Stomach smooth muscle (tissue), 2 donors: ENCODE results near the gene ATG14.
"Not testable (repeated sequence)": the region's sequence is repeated elsewhere in the genome, so short reads cannot be mapped to it uniquely, and the experiment has no call there.

Experiments used
- H3K27ac ChIP-seq: one replicate; pipeline ENCODE4 v1.7.0; 2013; ENCODE audit warnings: mild to moderate bottlenecking, low read length, inconsistent platforms
- H3K27me3 ChIP-seq, 2 donors: one replicate each; pipeline ENCODE4 v1.7.0; 2013; ENCODE audit warnings: low read length in 2 of 2; ENCODE audit not compliant: insufficient read depth in 2 of 2, control insufficient read depth in 1 of 2
- H3K36me3 ChIP-seq, 2 donors: one replicate each; pipeline ENCODE4 v1.7.0; 2013; ENCODE audit warnings: low read length in 2 of 2; ENCODE audit not compliant: control insufficient read depth in 2 of 2, insufficient read depth in 2 of 2
- H3K4me1 ChIP-seq: one replicate; pipeline ENCODE4 v1.7.0; 2013; ENCODE audit warnings: low read length; ENCODE audit not compliant: control insufficient read depth, insufficient read depth
- H3K4me3 ChIP-seq, 2 donors: one replicate each; pipeline ENCODE4 v1.7.0; 2013; ENCODE audit warnings: low read length in 2 of 2
- H3K9ac ChIP-seq, 2 donors: one replicate each; pipeline ENCODE4 v1.7.0; 2013; ENCODE audit warnings: low read length in 2 of 2, mild to moderate bottlenecking in 1 of 2
- H3K9me3 ChIP-seq, 2 donors: one replicate each; pipeline ENCODE4 v1.7.0; 2013; ENCODE audit warnings: low read length in 2 of 2; ENCODE audit not compliant: control insufficient read depth in 2 of 2
- donor health status: healthy.
- donor health status: Pancreatic carcinoma.

Gene ATG14

DNA sequence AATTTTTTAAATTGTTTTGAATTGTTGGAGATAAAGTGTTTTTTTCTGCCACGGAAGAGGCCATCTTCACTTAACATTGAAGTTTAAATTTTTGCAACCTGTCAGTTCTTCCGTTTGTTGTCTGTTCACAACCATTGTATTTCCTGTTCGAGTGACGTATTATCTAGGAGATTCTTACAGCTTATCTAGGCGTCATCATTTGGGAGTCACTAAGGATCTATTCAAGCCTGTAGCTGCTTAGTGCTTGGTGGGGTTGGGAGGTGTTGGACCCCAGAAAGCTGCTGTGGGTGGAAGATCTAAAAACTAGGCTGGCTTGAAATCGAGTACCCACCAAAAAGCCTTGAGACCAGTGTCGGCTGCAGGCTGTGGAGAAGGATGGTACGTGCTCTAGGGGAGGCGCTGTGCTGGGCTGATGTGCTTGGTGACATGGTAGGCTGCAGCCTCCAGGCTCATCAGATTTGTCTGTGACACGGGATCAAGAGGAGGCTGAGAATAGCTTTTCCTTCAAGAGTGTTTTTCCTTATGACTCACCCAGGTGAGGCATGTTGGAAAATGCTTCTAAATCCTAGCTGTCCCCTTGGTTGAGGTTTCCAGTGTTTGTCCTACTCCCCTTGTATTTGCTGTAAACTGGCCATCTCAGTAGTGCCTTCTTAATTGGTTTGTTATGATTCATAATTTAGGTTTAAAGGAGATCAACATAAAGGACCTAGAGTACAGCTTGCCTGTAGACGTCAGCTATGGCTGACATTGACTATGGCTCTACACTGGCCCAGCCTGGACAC, 57.8 kb downstream of the ATG14 start:
- no peaks in the 10 kb centered on the region for H3K4me1 ChIP-seq
- no peaks in the 10 kb centered on the region for H3K9me3 ChIP-seq
- H3K4me3 ChIP-seq: no peak overlapping the region
- H3K27ac ChIP-seq: no peak overlapping the region
- H3K9ac ChIP-seq: no peak overlapping the region
- no peaks in the 10 kb centered on the region for H3K27me3 ChIP-seq
- H3K36me3 ChIP-seq: peaks cover 14 to 24% of the 10 kb centered on the region in 2 donors

GRCh38 chr14:55352201-55352600, 59.4 kb downstream of the ATG14 start:
- Histone ChIP-seq H3K4me1 (no peaks in the 10 kb centered on the region), H3K9ac (no peak overlapping the region), H3K4me3 (no peak overlapping the region), H3K27me3 (no peaks in the 10 kb centered on the region), H3K27ac (no peak overlapping the region), H3K36me3 (peaks cover 14 to 24% of the 10 kb centered on the region in 2 donors), H3K9me3 (no peaks in the 10 kb centered on the region)

DNA sequence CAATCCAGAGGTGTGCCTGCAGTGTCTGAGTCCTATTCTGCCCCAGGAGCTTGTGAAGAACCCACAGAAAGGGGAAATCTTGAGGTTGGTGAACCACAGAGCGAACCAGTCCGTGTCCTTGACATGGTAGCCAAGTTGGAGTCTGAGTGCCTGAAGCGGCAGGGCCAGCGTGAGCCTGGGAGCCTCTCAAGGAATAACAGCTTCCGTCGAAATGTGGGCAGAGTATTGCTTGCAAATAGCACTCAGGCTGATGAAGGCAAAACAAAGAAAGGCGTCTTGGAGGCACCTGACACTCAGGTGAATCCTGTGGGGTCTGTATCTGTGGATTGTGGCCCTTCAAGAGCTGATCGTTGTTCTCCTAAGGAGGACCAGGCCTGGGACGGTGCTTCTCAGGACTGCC, 60.5 kb downstream of the ATG14 start:
- H3K4me1 ChIP-seq: no peaks in the 10 kb centered on the region
- no peaks in the 10 kb centered on the region for H3K27me3 ChIP-seq
- no peak overlapping the region for H3K9ac ChIP-seq
- H3K27ac ChIP-seq: no peak overlapping the region
- no peaks in the 10 kb centered on the region for H3K9me3 ChIP-seq
- H3K4me3 ChIP-seq: no peak overlapping the region
- H3K36me3 ChIP-seq: peaks cover 14 to 24% of the 10 kb centered on the region in 2 donors

DNA sequence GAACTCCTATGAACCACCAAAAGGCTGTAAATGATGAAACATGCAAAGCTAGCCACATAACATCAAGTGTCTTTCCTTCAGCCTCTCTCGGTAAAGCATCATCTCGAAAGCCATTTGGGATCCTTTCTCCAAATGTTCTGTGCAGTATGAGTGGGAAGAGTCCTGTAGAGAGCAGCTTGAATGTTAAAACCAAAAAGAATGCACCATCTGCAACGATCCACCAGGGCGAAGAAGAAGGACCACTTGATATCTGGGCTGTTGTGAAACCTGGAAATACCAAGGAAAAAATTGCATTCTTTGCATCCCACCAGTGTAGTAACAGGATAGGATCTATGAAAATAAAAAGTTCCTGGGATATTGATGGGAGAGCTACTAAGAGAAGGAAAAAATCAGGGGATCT, 61.2 kb downstream of the ATG14 start:
- no peaks in the 10 kb centered on the region for H3K4me1 ChIP-seq
- H3K36me3 ChIP-seq: peaks cover 14 to 19% of the 10 kb centered on the region in 2 donors
- H3K4me3 ChIP-seq: no peak overlapping the region
- no peak overlapping the region for H3K9ac ChIP-seq
- H3K27ac ChIP-seq: no peak overlapping the region
- H3K9me3 ChIP-seq: no peaks in the 10 kb centered on the region
- H3K27me3 ChIP-seq: no peaks in the 10 kb centered on the region

GRCh38 chr14:55349565-55349964, 62.1 kb downstream of the ATG14 start:
- H3K9me3 ChIP-seq: no peaks in the 10 kb centered on the region
- no peak overlapping the region for H3K4me3 ChIP-seq
- no peaks in the 10 kb centered on the region for H3K27me3 ChIP-seq
- no peak overlapping the region for H3K27ac ChIP-seq
- peaks cover 14 to 18% of the 10 kb centered on the region in 2 donors for H3K36me3 ChIP-seq
- no peak overlapping the region for H3K9ac ChIP-seq
- no peaks in the 10 kb centered on the region for H3K4me1 ChIP-seq

- no peaks in the 10 kb centered on the region for H3K9me3 ChIP-seq
- H3K9ac ChIP-seq: no peak overlapping the region
- H3K27me3 ChIP-seq: no peaks in the 10 kb centered on the region
- peaks cover 14 to 18% of the 10 kb centered on the region in 2 donors for H3K36me3 ChIP-seq
- H3K4me1 ChIP-seq: no peaks in the 10 kb centered on the region
- no peak overlapping the region for H3K27ac ChIP-seq
- H3K4me3 ChIP-seq: no peak overlapping the region
Measured at GRCh38 chr14:55348766-55349453, 62.7 kb downstream of the ATG14 start.

GRCh38 chr14:55347748-55348147, 63.9 kb downstream of the ATG14 start:
- no peak overlapping the region for H3K27ac ChIP-seq
- H3K4me3 ChIP-seq: no peak overlapping the region
- H3K27me3 ChIP-seq: no peaks in the 10 kb centered on the region
- H3K9me3 ChIP-seq: no peaks in the 10 kb centered on the region
- H3K9ac ChIP-seq: no peak overlapping the region
- no peaks in the 10 kb centered on the region for H3K4me1 ChIP-seq
- H3K36me3 ChIP-seq: peaks cover 14 to 18% of the 10 kb centered on the region in 2 donors

DNA sequence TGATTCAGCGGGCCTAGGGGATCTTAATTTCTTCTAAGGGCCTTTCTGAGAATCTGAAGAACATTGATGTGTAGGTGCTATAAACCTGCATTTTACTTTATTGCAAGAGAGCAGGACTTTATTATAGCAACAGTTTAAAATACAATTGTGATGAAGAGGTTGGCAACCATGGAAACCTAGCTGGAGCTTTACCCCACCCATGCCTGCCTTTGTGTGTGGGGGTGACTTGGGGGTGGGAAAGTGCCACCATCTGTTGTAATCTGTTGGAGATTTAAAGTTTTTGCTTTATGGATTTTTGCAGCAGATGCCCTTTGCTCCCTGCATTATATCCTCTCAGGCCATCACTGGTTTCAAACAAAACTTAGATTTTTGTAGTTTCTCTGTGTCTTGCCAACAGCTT, 64.6 kb downstream of the ATG14 start:
- H3K36me3 ChIP-seq: peaks cover 12 to 14% of the 10 kb centered on the region in 2 donors
- no peak overlapping the region for H3K27ac ChIP-seq
- no peak overlapping the region for H3K4me3 ChIP-seq
- no peak overlapping the region for H3K9ac ChIP-seq
- H3K4me1 ChIP-seq: no peaks in the 10 kb centered on the region
- H3K27me3 ChIP-seq: no peaks in the 10 kb centered on the region
- no peaks in the 10 kb centered on the region for H3K9me3 ChIP-seq

DNA sequence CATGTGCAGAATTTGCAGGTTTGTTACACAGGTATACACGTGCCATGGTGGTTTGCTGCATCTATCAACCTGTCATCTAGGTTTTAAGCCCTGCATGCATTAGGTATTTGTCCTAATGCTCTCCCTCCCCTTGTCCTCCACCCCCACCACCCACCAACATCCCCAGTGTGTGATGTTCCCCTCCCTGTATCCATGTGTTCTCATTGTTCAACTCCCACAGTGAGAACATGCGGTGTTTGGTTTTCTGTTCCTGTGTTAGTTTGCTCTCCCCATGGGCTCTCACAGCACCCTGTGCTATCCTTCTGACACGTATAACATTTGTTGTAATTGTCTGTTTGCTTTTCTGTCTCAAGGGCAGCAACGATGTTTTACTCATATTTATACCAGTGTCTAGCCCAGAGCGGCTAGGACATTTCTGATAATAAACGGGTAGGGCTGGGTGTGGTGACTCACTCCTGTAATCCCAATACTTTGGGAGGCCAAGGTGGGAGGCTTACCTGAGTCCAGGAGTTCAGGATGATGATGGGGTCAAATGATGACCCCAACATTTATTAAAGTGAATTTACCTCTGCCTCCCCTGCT, 67.0 kb downstream of the ATG14 start:
- not testable (repeated sequence) for H3K36me3 ChIP-seq, H3K9me3 ChIP-seq, H3K4me3 ChIP-seq, H3K27ac ChIP-seq, H3K27me3 ChIP-seq, H3K4me1 ChIP-seq, H3K9ac ChIP-seq

DNA sequence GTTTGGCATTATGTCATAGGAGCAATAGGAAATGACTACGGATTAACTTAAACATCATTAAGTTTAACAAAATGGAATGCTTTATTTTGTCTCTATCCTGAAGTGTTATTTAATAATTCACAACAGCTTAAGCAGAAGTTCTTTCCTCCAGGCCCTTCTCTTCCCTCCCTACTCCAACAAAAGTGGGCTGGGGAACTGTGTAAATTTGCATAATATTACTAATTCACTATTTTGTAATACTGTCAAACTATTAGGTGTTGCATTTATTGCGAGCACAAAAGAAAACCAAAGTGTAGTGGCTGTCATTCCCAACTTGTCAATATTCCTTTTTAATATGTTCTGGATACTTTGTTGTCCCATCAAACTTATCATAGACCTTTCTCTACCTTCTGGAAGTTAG, 69.8 kb downstream of the ATG14 start:
- Histone ChIP-seq H3K36me3 (no peaks in the 10 kb centered on the region), H3K27me3 (no peaks in the 10 kb centered on the region), H3K27ac (no peak overlapping the region), H3K4me3 (no peak overlapping the region), H3K9ac (no peak overlapping the region), H3K4me1 (no peaks in the 10 kb centered on the region), H3K9me3 (no peaks in the 10 kb centered on the region)

DNA sequence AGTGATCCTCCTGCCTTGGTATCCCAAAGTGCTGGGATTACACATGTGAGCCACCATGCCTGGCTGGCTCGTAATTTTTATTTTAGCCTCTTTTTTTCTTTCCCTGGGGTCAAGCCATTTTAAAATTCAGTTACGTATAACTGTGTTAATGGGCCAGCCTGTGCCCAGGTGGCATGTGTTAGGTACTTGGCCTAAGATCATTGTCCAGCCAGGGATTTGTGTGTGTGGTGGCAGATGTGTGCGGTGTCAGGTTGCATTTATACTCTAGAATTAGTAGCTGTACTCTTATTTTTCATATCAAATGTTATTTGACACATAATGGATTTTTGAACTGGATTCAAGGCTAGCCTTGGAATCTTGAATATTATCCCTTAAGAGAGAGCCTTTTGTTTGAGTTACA, 71.1 kb downstream of the ATG14 start:
- H3K4me3 ChIP-seq: no peak overlapping the region
- H3K9me3 ChIP-seq: no peaks in the 10 kb centered on the region
- no peak overlapping the region for H3K27ac ChIP-seq
- H3K9ac ChIP-seq: no peak overlapping the region
- no peaks in the 10 kb centered on the region for H3K4me1 ChIP-seq
- no peaks in the 10 kb centered on the region for H3K36me3 ChIP-seq
- no peaks in the 10 kb centered on the region for H3K27me3 ChIP-seq
